HepG2 (cell line): ENCODE measurements around the gene CAMK2A. TPM values are rescaled to one million over a fixed set of nuclear protein-coding genes. Genes with fewer than 3 reads are reported as not detected.

Source experiments
- ATAC-seq: fragments of 200-7000 bp; cut with Tn5 transposase; 3 replicates; pipeline ENCODE4 v1.9.1; 2020; ENCODE audit warnings: mild to moderate bottlenecking, moderate library complexity
- BruUV-seq: library from RNA; stranded (reverse); fragments of 400-500 nt; replicated peaks from 2 replicates; lab custom pipeline; 2021; lab: Mats Ljungman, UMichigan
- CTCF ChIA-PET: fragments of 300-600 bp; formaldehyde crosslinking; extraction: SDS; loops from one replicate; lab custom pipeline; 2021; ENCODE audit warnings: low total read pairs, inconsistent platforms, low intra/inter-chr PET ratio; lab: Yijun Ruan, JAX
- POLR2A ChIA-PET: fragments of 350-600 bp; sonication (Branson Sonifier 250); formaldehyde crosslinking; loops from one replicate; lab custom pipeline; 2020; ENCODE audit warnings: antibody characterized with exemption, inconsistent platforms; lab: Yijun Ruan, JAX
- DNase-seq: peaks from one replicate; pipeline ENCODE4 v3.0.0-alpha.2; 2015; ENCODE audit warnings: low spot score
- FAIRE-seq: peaks from 3 replicates; lab custom pipeline; 2011; peaks lifted over from hg19 to GRCh38; lab: Jason Lieb, UNC
- H2AFZ ChIP-seq: one replicate; pipeline ENCODE4 v1.6.1; 2011; ENCODE audit warnings: low read length, inconsistent platforms
- H3K27ac ChIP-seq: fragments of 300-600 bp; 3 replicates; pipeline ENCODE4 v1.8.0; 2011; ENCODE audit warnings: mixed run types, mild to moderate bottlenecking, mixed read lengths, low read length, inconsistent platforms; ENCODE audit not compliant: insufficient read depth; ENCODE audit errors: extremely low read length
- H3K27me3 ChIP-seq, 2 experiments: fragments of 200-600 bp in 1 of 2; 2 replicates in 1 of 2; 3 replicates in 1 of 2; pipeline versions ENCODE4 v1.6.0 to v1.8.0; 2011; ENCODE audit warnings: low read length in 2 of 2, mild to moderate bottlenecking in 2 of 2, moderate library complexity in 2 of 2, inconsistent platforms in 1 of 2; ENCODE audit not compliant: insufficient read depth in 2 of 2, control insufficient read depth in 1 of 2
- H3K36me3 ChIP-seq, 2 experiments: fragments of 200-600 bp in 1 of 2; replicated peaks in 1 of 2; 2 replicates in 1 of 2; 3 replicates in 1 of 2; pipeline versions ENCODE4 v1.5.1 to v1.8.0; 2011; ENCODE audit warnings: low read length in 2 of 2, inconsistent platforms in 1 of 2; ENCODE audit not compliant: insufficient read depth in 2 of 2, control insufficient read depth in 1 of 2
- H3K4me1 ChIP-seq: 2 replicates; pipeline ENCODE4 v1.5.1; 2012; ENCODE audit warnings: low read length, inconsistent platforms; ENCODE audit not compliant: insufficient read depth
- H3K4me2 ChIP-seq: 2 replicates; pipeline ENCODE4 v1.6.0; 2011; ENCODE audit warnings: low read depth, low read length, inconsistent platforms
- H3K4me3 ChIP-seq, 3 experiments: fragments of 200-600 bp in 1 of 3; sonication (generic), shearing (Covaris generic) in 1 of 3; replicated peaks in 1 of 3; 2 replicates each; pipeline ENCODE4 v1.5.1; 2011 to 2016; ENCODE audit warnings: low read length in 3 of 3, inconsistent platforms in 2 of 3, low read depth in 2 of 3, mild to moderate bottlenecking in 2 of 3, control low read depth in 1 of 3, mixed read lengths in 1 of 3; ENCODE audit not compliant: insufficient read depth in 1 of 3
- H3K79me2 ChIP-seq: one replicate; pipeline ENCODE4 v1.6.1; 2011; ENCODE audit warnings: low read length, inconsistent platforms; ENCODE audit not compliant: insufficient read depth
- H3K9ac ChIP-seq: 2 replicates; pipeline ENCODE4 v1.6.0; 2011; ENCODE audit warnings: mild to moderate bottlenecking, low read depth, low read length, inconsistent platforms; ENCODE audit not compliant: insufficient read depth
- H3K9me3 ChIP-seq: 2 replicates; pipeline ENCODE4 v1.5.1; 2012; ENCODE audit warnings: mild to moderate bottlenecking, low read length
- H4K20me1 ChIP-seq: 2 replicates; pipeline ENCODE4 v1.6.0; 2011; ENCODE audit warnings: inconsistent platforms, mild to moderate bottlenecking, low read length, moderate library complexity; ENCODE audit not compliant: insufficient read depth
- FOXA3 ChIP-seq: IDR thresholded peaks from 2 replicates; pipeline ENCODE4 v1.6.1; 2016; ENCODE audit warnings: missing genetic modification reagents, missing compliant biosample characterization
- FOXP4 ChIP-seq: sonication (generic); formaldehyde crosslinking; IDR thresholded peaks from 2 replicates; pipeline ENCODE4 v1.4.0; 2020; ENCODE audit warnings: missing genetic modification reagents
- MAFG ChIP-seq: sonication (generic); formaldehyde crosslinking; IDR thresholded peaks from 2 replicates; pipeline ENCODE4 v1.5.1; 2020; ENCODE audit warnings: mild to moderate bottlenecking, missing genetic modification reagents
- MBD4 ChIP-seq: IDR thresholded peaks from 2 replicates; pipeline ENCODE4 v1.6.1; 2012; ENCODE audit warnings: low read length, inconsistent platforms, borderline replicate concordance
- MTA1 ChIP-seq: sonication (generic); formaldehyde crosslinking; IDR thresholded peaks from 2 replicates; pipeline ENCODE4 v1.4.0; 2020; ENCODE audit warnings: missing genetic modification reagents, mild to moderate bottlenecking, borderline replicate concordance
- PAX8 ChIP-seq: sonication (generic); formaldehyde crosslinking; IDR thresholded peaks from 2 replicates; pipeline ENCODE4 v1.8.0; 2022; ENCODE audit warnings: mild to moderate bottlenecking, missing genetic modification reagents, borderline replicate concordance
- PREB ChIP-seq: sonication (generic); formaldehyde crosslinking; IDR thresholded peaks from 2 replicates; pipeline ENCODE4 v1.4.0; 2020; ENCODE audit warnings: missing genetic modification reagents
- WGBS: methylation state at CpG from one replicate; pipeline ENCODE4 v1.1.6; 2017; ENCODE audit warnings: low lambda C conversion rate; 5-methylcytosine and 5-hydroxymethylcytosine counted together
- in situ Hi-C: cut with HindIII; loops from 2 replicates; pipeline ENCODE4 v1.10.0; 2017; ENCODE audit warnings: low pct_unique_long_range_greater_than_20kb; ENCODE audit not compliant: extremely low pct_ligation_motif_present
- intact Hi-C: fragments of 100-400 bp; cut with micrococcal nuclease; formaldehyde crosslinking; loops from one replicate; pipeline ENCODE4 v1.10.0; 2022; ENCODE audit not compliant: unreplicated experiment
- polyA plus RNA-seq, 8 experiments: library from polyadenylated mRNA; depleted of rRNA in 3 of 8; stranded (reverse) in 7 of 8; unstranded in 1 of 8; fragments of >200 nt; fragmentation: Illumina TruSeq in 4 of 8; extraction: Trizol in 4 of 8; gene quantifications; 2 replicates each; pipeline versions ENCODE4 v1.2.1 to v1.2.3, GENCODE V29; 2011 to 2016; ENCODE audit warnings: low read depth in 4 of 8, missing spikeins in 1 of 8, mixed read lengths in 1 of 8; ENCODE audit not compliant: insufficient read depth in 1 of 8
- total RNA-seq, 5 experiments: library from RNA; depleted of rRNA; stranded (reverse); fragments of >200 nt; fragmentation: Illumina TruSeq; extraction: Trizol; gene quantifications; 2 replicates each; pipeline ENCODE4 v1.2.3, GENCODE V29; 2016; ENCODE audit warnings: low read depth in 1 of 5

Gene CAMK2A
- total and polyA plus RNA-seq, 2 of the 13 experiments (the other 11 are each of a cell fraction or from before 2014, with no cell fraction given) = 0.11 TPM; not detected in 1

DNA sequence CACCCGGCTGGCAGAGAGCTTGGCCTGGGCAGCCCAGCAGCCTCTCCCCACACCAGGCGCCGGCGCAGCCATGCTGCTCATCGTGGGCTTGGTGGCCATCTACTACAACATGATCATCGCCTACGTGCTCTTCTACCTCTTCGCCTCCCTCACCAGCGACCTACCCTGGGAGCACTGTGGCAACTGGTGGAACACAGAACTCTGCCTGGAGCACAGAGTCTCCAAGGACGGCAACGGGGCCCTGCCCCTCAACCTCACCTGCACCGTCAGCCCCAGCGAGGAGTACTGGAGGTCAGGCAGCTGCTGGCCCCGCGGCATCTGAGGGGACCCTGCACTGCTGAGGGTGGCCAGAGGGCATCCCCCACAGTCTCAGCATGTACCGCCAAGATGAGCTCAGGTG is 92.6 kb downstream of the CAMK2A start:
- no peak overlapping the region for H3K4me3 ChIP-seq
- BruUV-seq = no TSS peak
- no peak for DNase-seq
- ChIA-PET CTCF (no interaction called here), POLR2A (no interaction called here)
- intact Hi-C loops = no loop called here
- ATAC-seq = no peak
- H3K27me3 ChIP-seq = peaks cover 2 to 36% of the 10 kb centered on the region in 2 experiments; a peak in 4 of 5 replicates
- FAIRE-seq = no peak
- 58% methylated on average over 11 of the region's 16 CpGs for WGBS
- no peaks in the 10 kb centered on the region for H3K9me3 ChIP-seq
- H3K36me3 ChIP-seq = no peaks in the 10 kb centered on the region
- no peak for TF ChIP-seq PREB (CRISPR knock-in tag)
- no peak for TF ChIP-seq MAFG (CRISPR knock-in tag)
- no peak for TF ChIP-seq FOXP4 (CRISPR knock-in tag)
- TF ChIP-seq MBD4 = no peak
- no peak overlapping the region for H2AFZ ChIP-seq
- no peak overlapping the region for H3K4me2 ChIP-seq
- no peaks in the 10 kb centered on the region for H3K79me2 ChIP-seq
- H3K27ac ChIP-seq = no peak overlapping the region
- no peak overlapping the region for H3K9ac ChIP-seq
- no peaks in the 10 kb centered on the region for H4K20me1 ChIP-seq
- in situ Hi-C loops = no loop called here
- H3K4me1 ChIP-seq = no peaks in the 10 kb centered on the region

GRCh38 chr5:150196514-150196913 is 93.1 kb downstream of the CAMK2A start:
- no TSS peak for BruUV-seq
- H4K20me1 ChIP-seq = no peaks in the 10 kb centered on the region
- H2AFZ ChIP-seq = no peak overlapping the region
- no peak for DNase-seq
- TF ChIP-seq PREB (CRISPR knock-in tag) = no peak
- no peak for TF ChIP-seq PAX8
- no peak for TF ChIP-seq FOXA3 (CRISPR knock-in tag)
- no peak for TF ChIP-seq MTA1 (CRISPR knock-in tag)
- intact Hi-C loops = no loop called here
- no peak overlapping the region for H3K4me3 ChIP-seq
- ChIA-PET POLR2A (no interaction called here), CTCF (no interaction called here)
- H3K27ac ChIP-seq = no peak overlapping the region
- no peak overlapping the region for H3K4me2 ChIP-seq
- H3K4me1 ChIP-seq = no peaks in the 10 kb centered on the region
- no peak for ATAC-seq
- no peak for FAIRE-seq
- H3K36me3 ChIP-seq = no peaks in the 10 kb centered on the region
- in situ Hi-C loops = no loop called here
- WGBS = 0% methylated on average over 1 of the region's 5 CpGs
- peaks cover 0 to 35% of the 10 kb centered on the region in 2 experiments; a peak in 4 of 5 replicates for H3K27me3 ChIP-seq
- H3K9ac ChIP-seq = no peak overlapping the region
- no peaks in the 10 kb centered on the region for H3K79me2 ChIP-seq
- no peaks in the 10 kb centered on the region for H3K9me3 ChIP-seq
